HG03354 (cell line): ENCODE results near the gene HNRNPLL.
"Not testable (repeated sequence)": the region's sequence is repeated elsewhere in the genome, so short reads cannot be mapped to it uniquely, and the experiment has no call there.

Source experiments
- ATAC-seq: cut with Tn5 transposase; IDR thresholded peaks from one replicate; pipeline ENCODE4 v1.9.1; 2021; ENCODE audit warnings: mild to moderate bottlenecking; ENCODE audit not compliant: unreplicated experiment, poor library complexity, severe bottlenecking

The HNRNPLL gene

GRCh38 chr2:38557981-38558380, 44.7 kb downstream of the HNRNPLL start:
- ATAC-seq = no peak

GRCh38 chr2:38557217-38557616, 45.5 kb downstream of the HNRNPLL start:
- ATAC-seq = no peak

GRCh38 chr2:38556006-38556801, 46.5 kb downstream of the HNRNPLL start:
- no peak for ATAC-seq

GRCh38 chr2:38554973-38555595, 47.6 kb downstream of the HNRNPLL start:
- no peak for ATAC-seq

- ATAC-seq = no peak
These were observed 49.2 kb downstream of the HNRNPLL start for GRCh38 chr2:38553554-38553953.

GRCh38 chr2:38552259-38552658, 50.5 kb downstream of the HNRNPLL start:
- ATAC-seq = no peak

- no peak for ATAC-seq
These were observed 51.0 kb downstream of the HNRNPLL start for GRCh38 chr2:38551746-38552145.

GRCh38 chr2:38551171-38551570, 51.6 kb downstream of the HNRNPLL start:
- ATAC-seq = no peak

GRCh38 chr2:38549851-38550250, 52.9 kb downstream of the HNRNPLL start:
- no peak for ATAC-seq

- no peak for ATAC-seq
These were observed 53.5 kb downstream of the HNRNPLL start for GRCh38 chr2:38549071-38549704.

GRCh38 chr2:38547791-38548190, 54.9 kb downstream of the HNRNPLL start:
- ATAC-seq = no peak

GRCh38 chr2:38546585-38546984, 56.1 kb downstream of the HNRNPLL start:
- ATAC-seq = no peak

GRCh38 chr2:38546064-38546463, 56.7 kb downstream of the HNRNPLL start:
- ATAC-seq = no peak

- ATAC-seq = not testable (repeated sequence)
These were observed 60.5 kb downstream of the HNRNPLL start for GRCh38 chr2:38542248-38542631.

GRCh38 chr2:38540580-38541286, 62.0 kb downstream of the HNRNPLL start:
- ATAC-seq = no peak

- ATAC-seq = no peak
These were observed 63.6 kb downstream of the HNRNPLL start for GRCh38 chr2:38539086-38539485.

- ATAC-seq = no peak
These were observed 64.7 kb downstream of the HNRNPLL start for GRCh38 chr2:38537937-38538525.

GRCh38 chr2:38537296-38537695, 65.4 kb downstream of the HNRNPLL start:
- ATAC-seq = not testable (repeated sequence)

GRCh38 chr2:38535744-38536506, 66.8 kb downstream of the HNRNPLL start:
- peak; percentile 63 for ATAC-seq
